B cell (primary cell): Measurements from ENCODE around the gene DSTYK. TPM values are rescaled to one million over a fixed set of nuclear protein-coding genes. Genes with fewer than 3 reads are reported as not detected.

Source experiments
- ATAC-seq: fragments of 200-7000 bp; cut with Tn5 transposase; one replicate; pipeline ENCODE4 v1.10.0; 2021; ENCODE audit warnings: low read depth, mild to moderate bottlenecking, moderate number of reproducible peaks, moderate library complexity
- CTCF ChIA-PET: fragments of 350-600 bp; sonication (Branson Sonifier 250); formaldehyde crosslinking; loops from one replicate; lab custom pipeline; 2021; ENCODE audit warnings: antibody characterized with exemption, inconsistent platforms; lab: Charles Lee
- POLR2A ChIA-PET: fragments of 350-600 bp; sonication (Branson Sonifier 250); formaldehyde crosslinking; loops from one replicate; lab custom pipeline; 2021; ENCODE audit warnings: antibody characterized with exemption; lab: Charles Lee
- DNase-seq: peaks from one replicate; pipeline ENCODE4 v3.0.0; 2013
- H2AFZ ChIP-seq: 2 replicates; pipeline ENCODE4 v1.6.1; 2012; ENCODE audit warnings: mild to moderate bottlenecking, low read depth, low read length; ENCODE audit not compliant: insufficient read depth, poor library complexity, severe bottlenecking
- H3K27ac ChIP-seq, 2 donors: 1 replicate in 1 of 2; 2 replicates in 1 of 2; pipeline ENCODE4 v1.5.1; 2012 to 2013; ENCODE audit warnings: low read length in 2 of 2, mild to moderate bottlenecking in 2 of 2, moderate library complexity in 1 of 2
- H3K27me3 ChIP-seq, 4 experiments: fragments of 200-600 bp in 1 of 4; sonication (generic) in 1 of 4; replicated peaks in 1 of 4; 1 replicate in 2 of 4; 2 replicates in 2 of 4; pipeline versions ENCODE4 v1.6.1 to v1.7.0; 2013 to 2016; ENCODE audit warnings: low read length in 3 of 4, mild to moderate bottlenecking in 2 of 4, mixed read lengths in 1 of 4, moderate library complexity in 1 of 4; ENCODE audit not compliant: insufficient read depth in 4 of 4, control insufficient read depth in 3 of 4; ENCODE audit errors: control extremely low read depth in 1 of 4
- H3K36me3 ChIP-seq, 2 experiments: replicated peaks in 1 of 2; 1 replicate in 1 of 2; 2 replicates in 1 of 2; pipeline versions ENCODE4 v1.6.1 to v1.7.1; 2013; ENCODE audit warnings: low read length in 1 of 2; ENCODE audit not compliant: insufficient read depth in 2 of 2, control insufficient read depth in 1 of 2; ENCODE audit errors: control extremely low read depth in 1 of 2, extremely low read depth in 1 of 2
- H3K4me1 ChIP-seq, 2 donors: fragments of 200-600 bp in 1 of 2; sonication (generic) in 1 of 2; 1 replicate in 1 of 2; 2 replicates in 1 of 2; pipeline versions ENCODE4 v1.5.1 to v1.6.1; 2013 to 2017; ENCODE audit warnings: low read length in 2 of 2; ENCODE audit not compliant: control insufficient read depth in 2 of 2, insufficient read depth in 2 of 2
- H3K4me2 ChIP-seq: replicated peaks from 2 replicates; pipeline ENCODE3; 2012; ENCODE audit warnings: mild to moderate bottlenecking, low read depth, low read length; ENCODE audit not compliant: poor library complexity, severe bottlenecking
- H3K4me3 ChIP-seq, 5 experiments: fragments of 200-600 bp in 1 of 5; sonication (generic) in 1 of 5; 1 replicate in 3 of 5; 2 replicates in 2 of 5; pipeline versions ENCODE4 v1.5.1 to v1.7.0; 2011 to 2016; ENCODE audit warnings: low read length in 4 of 5, mild to moderate bottlenecking in 4 of 5, low read depth in 2 of 5, control low read depth in 1 of 5, moderate library complexity in 1 of 5; ENCODE audit not compliant: insufficient read depth in 1 of 5; ENCODE audit errors: control extremely low read depth in 1 of 5, extremely low read depth in 1 of 5
- H3K79me2 ChIP-seq: fragments of 200-600 bp; sonication (generic); one replicate; pipeline ENCODE4 v1.6.0; 2016; ENCODE audit warnings: low read length; ENCODE audit not compliant: control insufficient read depth, insufficient read depth
- H3K9ac ChIP-seq: fragments of 200-600 bp; sonication (generic); 2 replicates; pipeline ENCODE4 v1.6.1; 2017; ENCODE audit warnings: mild to moderate bottlenecking, low read length, moderate library complexity
- H3K9me3 ChIP-seq, 3 donors: one replicate each; pipeline versions ENCODE4 v1.6.1 to v1.7.1; 2013; ENCODE audit warnings: low read length in 2 of 3; ENCODE audit not compliant: control insufficient read depth in 2 of 3, insufficient read depth in 1 of 3; ENCODE audit errors: control extremely low read depth in 1 of 3
- H4K20me1 ChIP-seq: 2 replicates; pipeline ENCODE4 v1.6.0; 2012; ENCODE audit warnings: mild to moderate bottlenecking, low read length; ENCODE audit not compliant: insufficient read depth, control insufficient read depth, poor library complexity, severe bottlenecking
- H3K27ac Mint-ChIP-seq: one replicate; pipeline ENCODE4 v1.8.0; 2021; ENCODE audit warnings: mixed read lengths
- H3K27me3 Mint-ChIP-seq: one replicate; pipeline ENCODE4 v1.8.0; 2021; ENCODE audit warnings: mixed read lengths
- H3K4me1 Mint-ChIP-seq: one replicate; pipeline ENCODE4 v1.8.0; 2021; ENCODE audit warnings: mixed read lengths
- H3K4me3 Mint-ChIP-seq: one replicate; pipeline ENCODE4 v1.8.0; 2021; ENCODE audit warnings: mixed read lengths
- H3K9me3 Mint-ChIP-seq: one replicate; pipeline ENCODE4 v1.8.0; 2022; ENCODE audit warnings: mixed read lengths; ENCODE audit not compliant: insufficient read depth
- EZH2 ChIP-seq: IDR thresholded peaks from 2 replicates; pipeline ENCODE4 v1.6.1; 2012; ENCODE audit warnings: borderline replicate concordance, low read depth, mild to moderate bottlenecking, moderate library complexity, low read length; ENCODE audit not compliant: insufficient read depth, poor library complexity, severe bottlenecking
- WGBS: methylation state at CpG from one replicate; pipeline ENCODE4 v1.1.5; 2013; ENCODE audit warnings: missing lambda C conversion rate; ENCODE audit not compliant: insufficient coverage; 5-methylcytosine and 5-hydroxymethylcytosine counted together
- intact Hi-C: fragments of 100-400 bp; cut with micrococcal nuclease; formaldehyde crosslinking; loops from one replicate; pipeline ENCODE4 v1.10.0; 2022
- polyA plus RNA-seq: library from polyadenylated mRNA; depleted of rRNA; stranded (reverse); fragments of >200 nt; gene quantifications from 2 replicates; pipeline ENCODE4 v1.2.3, GENCODE V29; 2012
- total RNA-seq, 2 donors: library from RNA; stranded (reverse); fragments of 120-200 nt in 1 of 2; gene quantifications; 1 replicate in 1 of 2; 2 replicates in 1 of 2; pipeline versions ENCODE4 v1.2.3 to v1.2.4, GENCODE V29; 2013 to 2022
- TF ChIP-seq, protein P1 (sequence below): fragments of 200-600 bp; IDR thresholded peaks from one replicate; pipeline ENCODE4 v1.8.0; 2022; ENCODE audit warnings: antibody characterized with exemption, mild to moderate bottlenecking

The DSTYK gene
- total and polyA plus RNA-seq, 2 donors (not counting 1 experiment from before 2014, with no cell fraction given): 3.6 to 15.7 TPM

DNA sequence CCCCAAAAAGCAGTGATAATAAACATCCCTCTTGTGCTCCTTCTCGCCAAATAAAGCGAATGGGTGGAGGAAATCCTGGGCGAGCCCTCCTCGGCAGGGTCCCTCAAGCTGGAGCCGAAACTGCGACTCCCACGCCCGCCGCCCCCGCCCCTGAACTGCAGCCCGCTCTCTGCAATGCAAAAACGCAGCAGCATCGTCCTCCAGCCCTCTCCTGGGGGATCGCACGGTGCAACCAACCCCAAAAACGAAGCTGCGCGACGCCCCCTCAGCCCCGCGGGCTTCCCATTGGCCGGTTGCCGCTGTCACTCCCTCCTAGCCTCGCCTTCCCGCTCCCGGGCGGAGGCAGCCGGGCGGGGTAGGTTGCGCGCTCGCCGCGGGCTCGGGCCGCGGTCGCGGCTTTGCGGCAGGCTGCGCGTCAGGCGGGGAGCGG lies 16.1 kb upstream of the DSTYK start, which contains the start of gene TMCC2:
TMCC2 (plus strand) TSS at position 363 of the 430 bp plus-strand sequence. CDS start 619 bp downstream, outside the sequence.
- H3K27me3 Mint-ChIP-seq: peaks cover 21% of the 10 kb centered on the region
- POLR2A ChIA-PET: interaction anchor here (0.5 to 0.6 kb wide), 2 partner anchors 54 to 55 kb away, joined by 3 to 9 read pairs; no protein-coding TSS in a partner anchor
- CTCF ChIA-PET: interaction anchor here (1.2 to 4.5 kb wide), 9 partner anchors 9 to 258 kb away, joined by 3 to 135 read pairs (median 6); partner anchors contain the start of gene DSTYK
- Histone ChIP-seq H3K27ac (no peak within 1 kb of the TSS), H3K36me3 (no peaks in the 10 kb centered on the region), H3K27me3 (peaks cover 0 to 14% (median 2%) of the 10 kb centered on the region in 4 experiments), H3K9me3 (no peaks in the 10 kb centered on the region), H3K4me3 (peak within 1 kb of the TSS; percentile 21 to 73 (median 59)), H3K9ac (peak within 1 kb of the TSS; percentile 68), H3K79me2 (no peaks in the 10 kb centered on the region), H4K20me1 (no peaks in the 10 kb centered on the region), H3K4me2 (peak within 1 kb of the TSS; percentile 91), H3K4me1 (peaks cover 17 to 33% of the 10 kb centered on the region in 2 donors), H2AFZ (peak within 1 kb of the TSS; percentile 82)
- DNase-seq: peak; percentile 83
- no peaks in the 10 kb centered on the region for H3K9me3 Mint-ChIP-seq
- peak within 1 kb of the TSS; percentile 97 for H3K4me3 Mint-ChIP-seq
- H3K27ac Mint-ChIP-seq: peak within 1 kb of the TSS; percentile 77
- WGBS: under 1% methylated on average over 44 of the region's 44 CpGs
- peaks cover 30% of the 10 kb centered on the region for H3K4me1 Mint-ChIP-seq
- intact Hi-C loops: loop anchor here (1.0 to 5.0 kb wide), 3 partner anchors 16 to 105 kb away; partner anchors contain the start of genes DSTYK and NUAK2
- peak; percentile 87 for ATAC-seq
- no peak for TF ChIP-seq EZH2
- TF ChIP-seq, protein P1, sequence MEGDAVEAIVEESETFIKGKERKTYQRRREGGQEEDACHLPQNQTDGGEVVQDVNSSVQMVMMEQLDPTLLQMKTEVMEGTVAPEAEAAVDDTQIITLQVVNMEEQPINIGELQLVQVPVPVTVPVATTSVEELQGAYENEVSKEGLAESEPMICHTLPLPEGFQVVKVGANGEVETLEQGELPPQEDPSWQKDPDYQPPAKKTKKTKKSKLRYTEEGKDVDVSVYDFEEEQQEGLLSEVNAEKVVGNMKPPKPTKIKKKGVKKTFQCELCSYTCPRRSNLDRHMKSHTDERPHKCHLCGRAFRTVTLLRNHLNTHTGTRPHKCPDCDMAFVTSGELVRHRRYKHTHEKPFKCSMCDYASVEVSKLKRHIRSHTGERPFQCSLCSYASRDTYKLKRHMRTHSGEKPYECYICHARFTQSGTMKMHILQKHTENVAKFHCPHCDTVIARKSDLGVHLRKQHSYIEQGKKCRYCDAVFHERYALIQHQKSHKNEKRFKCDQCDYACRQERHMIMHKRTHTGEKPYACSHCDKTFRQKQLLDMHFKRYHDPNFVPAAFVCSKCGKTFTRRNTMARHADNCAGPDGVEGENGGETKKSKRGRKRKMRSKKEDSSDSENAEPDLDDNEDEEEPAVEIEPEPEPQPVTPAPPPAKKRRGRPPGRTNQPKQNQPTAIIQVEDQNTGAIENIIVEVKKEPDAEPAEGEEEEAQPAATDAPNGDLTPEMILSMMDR: no peak
